GM23338 (cell line): ENCODE results near the gene CHD5. TPM values are rescaled to one million over a fixed set of nuclear protein-coding genes. Genes with fewer than 3 reads are reported as not detected.

Source experiments
- ATAC-seq: fragments of 200-7000 bp; cut with Tn5 transposase; 3 replicates; pipeline ENCODE4 v1.9.1; 2020
- DNase-seq: peaks from one replicate; pipeline ENCODE4 v3.0.0-alpha.2; 2015; ENCODE audit warnings: low spot score
- H2AFZ ChIP-seq: fragments of 200-600 bp; sonication (generic); 2 replicates; pipeline ENCODE4 v1.8.0; 2016; ENCODE audit warnings: antibody characterized with exemption, mild to moderate bottlenecking, moderate library complexity
- H3F3A ChIP-seq: fragments of 200-600 bp; sonication (generic); replicated peaks from 2 replicates; pipeline ENCODE4 v1.8.0; 2017; ENCODE audit warnings: antibody characterized with exemption, mixed run types, low read depth
- H3K27ac ChIP-seq: fragments of 200-600 bp; sonication (generic); 2 replicates; pipeline ENCODE4 v1.6.1; 2016; ENCODE audit warnings: low read depth
- H3K27me3 ChIP-seq: fragments of 200-600 bp; sonication (generic); 2 replicates; pipeline ENCODE4 v1.8.0; 2016; ENCODE audit warnings: mild to moderate bottlenecking, mixed run types, moderate library complexity; ENCODE audit not compliant: insufficient read depth
- H3K36me3 ChIP-seq: fragments of 200-600 bp; sonication (generic); 2 replicates; pipeline ENCODE4 v1.8.0; 2016; ENCODE audit warnings: mild to moderate bottlenecking; ENCODE audit not compliant: insufficient read depth
- H3K4me1 ChIP-seq: fragments of 200-600 bp; sonication (generic); 2 replicates; pipeline ENCODE4 v1.8.0; 2016; ENCODE audit warnings: mild to moderate bottlenecking, moderate library complexity; ENCODE audit not compliant: insufficient read depth
- H3K4me2 ChIP-seq: fragments of 200-600 bp; sonication (generic); 2 replicates; pipeline ENCODE4 v1.7.1; 2017; ENCODE audit warnings: mixed run types
- H3K4me3 ChIP-seq: fragments of 200-600 bp; sonication (generic); 2 replicates; pipeline ENCODE4 v1.6.1; 2016; ENCODE audit warnings: mixed run types
- H3K79me2 ChIP-seq: fragments of 200-600 bp; sonication (generic); replicated peaks from 2 replicates; pipeline ENCODE4 v1.8.0; 2017; ENCODE audit warnings: mild to moderate bottlenecking; ENCODE audit not compliant: insufficient read depth
- H3K9me2 ChIP-seq: fragments of 200-600 bp; sonication (generic); 2 replicates; pipeline ENCODE4 v1.8.0; 2017; ENCODE audit not compliant: insufficient read depth
- H4K20me1 ChIP-seq: fragments of 200-600 bp; sonication (generic); replicated peaks from 2 replicates; pipeline ENCODE4 v1.8.0; 2017; ENCODE audit warnings: mild to moderate bottlenecking; ENCODE audit not compliant: insufficient read depth
- H3K27ac Mint-ChIP-seq: 2 replicates; pipeline ENCODE4 v1.8.0; 2020; ENCODE audit warnings: inconsistent platforms, mild to moderate bottlenecking, moderate library complexity, mixed read lengths
- H3K27me3 Mint-ChIP-seq: 3 replicates; pipeline ENCODE4 v1.8.0; 2022; ENCODE audit warnings: low read depth, mild to moderate bottlenecking, moderate library complexity, mixed read lengths, inconsistent platforms; ENCODE audit not compliant: insufficient read depth, poor library complexity
- H3K36me3 Mint-ChIP-seq: 3 replicates; pipeline ENCODE4 v1.8.0; 2021; ENCODE audit warnings: low read depth, mild to moderate bottlenecking, inconsistent platforms, moderate library complexity, mixed read lengths
- H3K4me1 Mint-ChIP-seq: 3 replicates; pipeline ENCODE4 v1.8.0; 2020; ENCODE audit warnings: mild to moderate bottlenecking, inconsistent platforms, mixed read lengths
- H3K4me3 Mint-ChIP-seq: 3 replicates; pipeline ENCODE4 v1.8.0; 2021; ENCODE audit warnings: moderate library complexity, mild to moderate bottlenecking, inconsistent platforms, mixed read lengths
- H3K9me3 Mint-ChIP-seq: 3 replicates; pipeline ENCODE4 v1.8.0; 2020; ENCODE audit warnings: moderate library complexity, mild to moderate bottlenecking, inconsistent platforms, mixed read lengths
- CREB1 ChIP-seq: fragments of 250-450 bp; sonication (Bioruptor Pico); IDR thresholded peaks from 2 replicates; pipeline ENCODE4 v1.5.0; 2020; ENCODE audit warnings: low read depth, mild to moderate bottlenecking, moderate library complexity
- EZH2 ChIP-seq: fragments of 200-600 bp; sonication (generic); IDR thresholded peaks from one replicate; pipeline ENCODE4 v1.8.0; 2017; ENCODE audit warnings: antibody characterized with exemption, mild to moderate bottlenecking, low read depth; ENCODE audit not compliant: unreplicated experiment
- EZH2phosphoT487 ChIP-seq: fragments of 200-600 bp; sonication (generic); IDR thresholded peaks from one replicate; pipeline ENCODE4 v1.8.1; 2018; ENCODE audit warnings: antibody characterized with exemption; ENCODE audit not compliant: unreplicated experiment
- JUNB ChIP-seq: IDR thresholded peaks from one replicate; pipeline ENCODE4 v1.6.1; 2016; ENCODE audit warnings: antibody characterized with exemption; ENCODE audit not compliant: unreplicated experiment
- STAT1 ChIP-seq: IDR thresholded peaks from one replicate; pipeline ENCODE4 v1.6.1; 2016; ENCODE audit warnings: antibody characterized with exemption; ENCODE audit not compliant: unreplicated experiment
- ZNF331 ChIP-seq: fragments of 250-450 bp; sonication (Bioruptor Pico); IDR thresholded peaks from 2 replicates; pipeline ENCODE4 v1.5.0; 2020; ENCODE audit warnings: low read depth, mild to moderate bottlenecking, moderate library complexity
- polyA plus RNA-seq: library from polyadenylated mRNA; unstranded; fragments of >200 nt; fragmentation: Nextera tagmentation; extraction: Ambion mirVana; gene quantifications from 2 replicates; pipeline ENCODE4 v1.2.1, GENCODE V29; 2016
- total RNA-seq: library from RNA; depleted of rRNA; stranded (reverse); fragments of >200 nt; shearing (Covaris generic); gene quantifications from 2 replicates; pipeline ENCODE4 v1.2.3, GENCODE V29; 2014
- TF ChIP-seq, protein P1 (sequence below): fragments of 250-450 bp; sonication (Bioruptor Pico); IDR thresholded peaks from 2 replicates; pipeline ENCODE4 v1.5.0; 2020; ENCODE audit warnings: mild to moderate bottlenecking, moderate library complexity
- TF ChIP-seq, protein P2 (sequence below): IDR thresholded peaks from one replicate; pipeline ENCODE4 v1.6.1; 2018; ENCODE audit warnings: antibody characterized with exemption; ENCODE audit not compliant: unreplicated experiment

CHD5 gene
- total and polyA plus RNA-seq, 2 experiments from 2014 or later, result 0.32 to 1.0 TPM

DNA sequence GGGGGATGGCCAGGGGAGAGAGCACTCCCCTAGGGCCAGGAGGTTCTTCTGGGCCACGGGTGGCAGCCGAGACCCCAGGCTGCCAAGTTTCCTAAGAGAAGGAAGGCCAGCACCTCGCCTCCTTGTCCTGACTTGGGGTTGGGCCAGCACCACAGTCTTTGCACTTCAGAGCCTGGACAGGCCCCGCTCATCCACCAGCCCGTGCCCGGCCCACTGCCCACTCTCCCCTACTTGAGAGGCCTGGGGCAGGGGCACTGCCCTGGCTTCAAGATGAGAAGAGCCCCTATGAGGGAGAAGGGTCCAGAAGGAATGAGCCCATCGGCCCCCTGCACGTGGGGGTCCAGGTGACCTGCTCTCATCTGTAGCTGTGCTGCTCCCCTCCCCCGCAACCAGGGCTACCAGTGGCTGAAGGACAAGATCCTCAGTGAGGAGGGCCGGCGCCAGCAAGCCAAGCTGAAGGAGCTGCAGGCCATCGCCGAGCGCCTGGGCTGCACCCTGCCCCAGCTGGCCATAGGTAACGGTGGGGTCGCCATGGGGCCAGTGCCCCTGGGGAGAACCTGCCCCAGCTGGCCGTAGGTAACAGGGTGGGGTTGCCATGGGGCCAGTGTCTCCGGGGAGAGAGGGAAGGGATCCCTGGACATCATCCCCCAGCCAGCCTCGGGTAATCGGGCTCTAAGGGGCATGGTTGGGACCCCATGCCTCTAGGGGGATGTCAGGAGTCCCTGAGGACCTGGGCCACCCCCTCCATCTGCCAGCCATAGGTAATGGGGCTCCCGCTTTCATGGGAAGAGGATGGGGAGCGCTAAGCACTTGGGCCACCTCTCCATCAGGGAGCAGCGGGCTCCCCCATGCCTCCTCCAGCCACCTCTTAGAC lies 83.6 kb downstream of the CHD5 start:
- ATAC-seq (no peak), DNase-seq (no peak)
- no peak overlapping the region for H3K4me3 Mint-ChIP-seq
- H3K27ac Mint-ChIP-seq, result no peak overlapping the region
- no peaks in the 10 kb centered on the region for H3K9me2 ChIP-seq
- no peaks in the 10 kb centered on the region; the same call in 2 of the 3 replicates for H3K9me3 Mint-ChIP-seq
- H3K4me2 ChIP-seq, result no peak overlapping the region
- H3K79me2 ChIP-seq, result no peaks in the 10 kb centered on the region
- no peaks in the 10 kb centered on the region; the same call in 2 of the 3 replicates for H3K4me1 Mint-ChIP-seq
- no peaks in the 10 kb centered on the region for H4K20me1 ChIP-seq
- H3K27ac ChIP-seq, result no peak overlapping the region
- no peak overlapping the region for H2AFZ ChIP-seq
- H3K4me3 ChIP-seq, result no peak overlapping the region
- no peaks in the 10 kb centered on the region for H3K36me3 ChIP-seq
- no peaks in the 10 kb centered on the region for H3K4me1 ChIP-seq
- H3K27me3 ChIP-seq, result no peaks in the 10 kb centered on the region
- no peaks in the 10 kb centered on the region for H3F3A ChIP-seq
- TF ChIP-seq STAT1 (no peak), EZH2 (no peak), ZNF331 (CRISPR knock-in tag) (no peak), EZH2phosphoT487 (no peak), CREB1 (CRISPR knock-in tag) (no peak), JUNB (no peak)
- TF ChIP-seq, protein P1, sequence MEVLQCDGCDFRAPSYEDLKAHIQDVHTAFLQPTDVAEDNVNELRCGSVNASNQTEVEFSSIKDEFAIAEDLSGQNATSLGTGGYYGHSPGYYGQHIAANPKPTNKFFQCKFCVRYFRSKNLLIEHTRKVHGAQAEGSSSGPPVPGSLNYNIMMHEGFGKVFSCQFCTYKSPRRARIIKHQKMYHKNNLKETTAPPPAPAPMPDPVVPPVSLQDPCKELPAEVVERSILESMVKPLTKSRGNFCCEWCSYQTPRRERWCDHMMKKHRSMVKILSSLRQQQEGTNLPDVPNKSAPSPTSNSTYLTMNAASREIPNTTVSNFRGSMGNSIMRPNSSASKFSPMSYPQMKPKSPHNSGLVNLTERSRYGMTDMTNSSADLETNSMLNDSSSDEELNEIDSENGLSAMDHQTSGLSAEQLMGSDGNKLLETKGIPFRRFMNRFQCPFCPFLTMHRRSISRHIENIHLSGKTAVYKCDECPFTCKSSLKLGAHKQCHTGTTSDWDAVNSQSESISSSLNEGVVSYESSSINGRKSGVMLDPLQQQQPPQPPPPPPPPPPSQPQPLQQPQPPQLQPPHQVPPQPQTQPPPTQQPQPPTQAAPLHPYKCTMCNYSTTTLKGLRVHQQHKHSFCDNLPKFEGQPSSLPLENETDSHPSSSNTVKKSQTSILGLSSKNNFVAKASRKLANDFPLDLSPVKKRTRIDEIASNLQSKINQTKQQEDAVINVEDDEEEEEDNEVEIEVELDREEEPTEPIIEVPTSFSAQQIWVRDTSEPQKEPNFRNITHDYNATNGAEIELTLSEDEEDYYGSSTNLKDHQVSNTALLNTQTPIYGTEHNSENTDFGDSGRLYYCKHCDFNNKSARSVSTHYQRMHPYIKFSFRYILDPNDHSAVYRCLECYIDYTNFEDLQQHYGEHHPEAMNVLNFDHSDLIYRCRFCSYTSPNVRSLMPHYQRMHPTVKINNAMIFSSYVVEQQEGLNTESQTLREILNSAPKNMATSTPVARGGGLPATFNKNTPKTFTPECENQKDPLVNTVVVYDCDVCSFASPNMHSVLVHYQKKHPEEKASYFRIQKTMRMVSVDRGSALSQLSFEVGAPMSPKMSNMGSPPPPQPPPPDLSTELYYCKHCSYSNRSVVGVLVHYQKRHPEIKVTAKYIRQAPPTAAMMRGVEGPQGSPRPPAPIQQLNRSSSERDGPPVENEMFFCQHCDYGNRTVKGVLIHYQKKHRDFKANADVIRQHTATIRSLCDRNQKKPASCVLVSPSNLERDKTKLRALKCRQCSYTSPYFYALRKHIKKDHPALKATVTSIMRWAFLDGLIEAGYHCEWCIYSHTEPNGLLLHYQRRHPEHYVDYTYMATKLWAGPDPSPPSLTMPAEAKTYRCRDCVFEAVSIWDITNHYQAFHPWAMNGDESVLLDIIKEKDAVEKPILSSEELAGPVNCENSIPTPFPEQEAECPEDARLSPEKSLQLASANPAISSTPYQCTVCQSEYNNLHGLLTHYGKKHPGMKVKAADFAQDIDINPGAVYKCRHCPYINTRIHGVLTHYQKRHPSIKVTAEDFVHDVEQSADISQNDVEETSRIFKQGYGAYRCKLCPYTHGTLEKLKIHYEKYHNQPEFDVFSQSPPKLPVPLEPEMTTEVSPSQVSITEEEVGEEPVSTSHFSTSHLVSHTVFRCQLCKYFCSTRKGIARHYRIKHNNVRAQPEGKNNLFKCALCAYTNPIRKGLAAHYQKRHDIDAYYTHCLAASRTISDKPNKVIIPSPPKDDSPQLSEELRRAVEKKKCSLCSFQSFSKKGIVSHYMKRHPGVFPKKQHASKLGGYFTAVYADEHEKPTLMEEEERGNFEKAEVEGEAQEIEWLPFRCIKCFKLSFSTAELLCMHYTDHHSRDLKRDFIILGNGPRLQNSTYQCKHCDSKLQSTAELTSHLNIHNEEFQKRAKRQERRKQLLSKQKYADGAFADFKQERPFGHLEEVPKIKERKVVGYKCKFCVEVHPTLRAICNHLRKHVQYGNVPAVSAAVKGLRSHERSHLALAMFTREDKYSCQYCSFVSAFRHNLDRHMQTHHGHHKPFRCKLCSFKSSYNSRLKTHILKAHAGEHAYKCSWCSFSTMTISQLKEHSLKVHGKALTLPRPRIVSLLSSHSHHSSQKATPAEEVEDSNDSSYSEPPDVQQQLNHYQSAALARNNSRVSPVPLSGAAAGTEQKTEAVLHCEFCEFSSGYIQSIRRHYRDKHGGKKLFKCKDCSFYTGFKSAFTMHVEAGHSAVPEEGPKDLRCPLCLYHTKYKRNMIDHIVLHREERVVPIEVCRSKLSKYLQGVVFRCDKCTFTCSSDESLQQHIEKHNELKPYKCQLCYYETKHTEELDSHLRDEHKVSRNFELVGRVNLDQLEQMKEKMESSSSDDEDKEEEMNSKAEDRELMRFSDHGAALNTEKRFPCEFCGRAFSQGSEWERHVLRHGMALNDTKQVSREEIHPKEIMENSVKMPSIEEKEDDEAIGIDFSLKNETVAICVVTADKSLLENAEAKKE (CRISPR knock-in tag), result no peak
- TF ChIP-seq, protein P2, sequence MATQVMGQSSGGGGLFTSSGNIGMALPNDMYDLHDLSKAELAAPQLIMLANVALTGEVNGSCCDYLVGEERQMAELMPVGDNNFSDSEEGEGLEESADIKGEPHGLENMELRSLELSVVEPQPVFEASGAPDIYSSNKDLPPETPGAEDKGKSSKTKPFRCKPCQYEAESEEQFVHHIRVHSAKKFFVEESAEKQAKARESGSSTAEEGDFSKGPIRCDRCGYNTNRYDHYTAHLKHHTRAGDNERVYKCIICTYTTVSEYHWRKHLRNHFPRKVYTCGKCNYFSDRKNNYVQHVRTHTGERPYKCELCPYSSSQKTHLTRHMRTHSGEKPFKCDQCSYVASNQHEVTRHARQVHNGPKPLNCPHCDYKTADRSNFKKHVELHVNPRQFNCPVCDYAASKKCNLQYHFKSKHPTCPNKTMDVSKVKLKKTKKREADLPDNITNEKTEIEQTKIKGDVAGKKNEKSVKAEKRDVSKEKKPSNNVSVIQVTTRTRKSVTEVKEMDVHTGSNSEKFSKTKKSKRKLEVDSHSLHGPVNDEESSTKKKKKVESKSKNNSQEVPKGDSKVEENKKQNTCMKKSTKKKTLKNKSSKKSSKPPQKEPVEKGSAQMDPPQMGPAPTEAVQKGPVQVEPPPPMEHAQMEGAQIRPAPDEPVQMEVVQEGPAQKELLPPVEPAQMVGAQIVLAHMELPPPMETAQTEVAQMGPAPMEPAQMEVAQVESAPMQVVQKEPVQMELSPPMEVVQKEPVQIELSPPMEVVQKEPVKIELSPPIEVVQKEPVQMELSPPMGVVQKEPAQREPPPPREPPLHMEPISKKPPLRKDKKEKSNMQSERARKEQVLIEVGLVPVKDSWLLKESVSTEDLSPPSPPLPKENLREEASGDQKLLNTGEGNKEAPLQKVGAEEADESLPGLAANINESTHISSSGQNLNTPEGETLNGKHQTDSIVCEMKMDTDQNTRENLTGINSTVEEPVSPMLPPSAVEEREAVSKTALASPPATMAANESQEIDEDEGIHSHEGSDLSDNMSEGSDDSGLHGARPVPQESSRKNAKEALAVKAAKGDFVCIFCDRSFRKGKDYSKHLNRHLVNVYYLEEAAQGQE, result no peak
- H3K27me3 Mint-ChIP-seq, result peaks cover 3% of the 10 kb centered on the region
- no peaks in the 10 kb centered on the region for H3K36me3 Mint-ChIP-seq
